ENCODE data around the gene GALK2.

Gene GALK2

GRCh38 chr15:49265911-49266310, 95.9 kb downstream of the GALK2 start:
- no peak overlapping the region for H3K4me3 ChIP-seq (ENCODE audit: low read depth, low read length)
- no peak for DNase-seq (ENCODE audit: low read depth)

- H3K4me3 ChIP-seq (ENCODE audit: low read depth, low read length): no peak overlapping the region
- no peak for DNase-seq (ENCODE audit: low read depth)
These were observed 100.7 kb downstream of the GALK2 start for GRCh38 chr15:49270541-49271421.

DNA sequence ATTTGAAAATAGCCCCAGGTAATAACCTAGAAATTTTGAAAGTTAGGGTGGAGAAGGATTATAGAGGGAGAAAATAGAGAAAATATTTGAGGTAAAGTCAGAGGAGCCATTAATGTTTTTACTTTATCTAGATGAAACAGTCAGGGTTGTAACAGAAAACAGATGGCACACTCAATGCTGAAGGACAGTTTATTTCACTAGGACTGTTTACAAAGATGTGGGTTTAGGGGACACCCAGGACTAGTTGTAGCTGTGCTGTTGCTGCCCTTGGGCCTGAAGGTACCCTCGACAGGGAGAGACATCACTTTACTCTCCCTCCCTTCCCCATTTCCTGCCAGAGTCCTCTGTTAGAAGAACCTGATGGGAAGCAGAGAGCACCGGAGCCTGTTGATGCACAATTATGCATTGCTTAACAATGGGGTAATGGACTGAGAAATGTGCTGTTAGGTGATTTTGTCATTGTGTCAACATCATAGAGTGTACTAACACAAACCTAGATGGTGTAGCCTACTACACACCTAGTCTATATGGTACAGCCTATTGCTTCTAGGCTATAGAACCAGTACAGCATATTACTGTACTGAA, 103.8 kb downstream of the GALK2 start:
- no peak for DNase-seq (ENCODE audit: low read depth)
- H3K4me3 ChIP-seq (ENCODE audit: low read depth, low read length): no peak overlapping the region

GRCh38 chr15:49278751-49279150, 108.7 kb downstream of the GALK2 start:
- DNase-seq (ENCODE audit: low read depth): no peak
- H3K4me3 ChIP-seq (ENCODE audit: low read depth, low read length): no peak overlapping the region

DNA sequence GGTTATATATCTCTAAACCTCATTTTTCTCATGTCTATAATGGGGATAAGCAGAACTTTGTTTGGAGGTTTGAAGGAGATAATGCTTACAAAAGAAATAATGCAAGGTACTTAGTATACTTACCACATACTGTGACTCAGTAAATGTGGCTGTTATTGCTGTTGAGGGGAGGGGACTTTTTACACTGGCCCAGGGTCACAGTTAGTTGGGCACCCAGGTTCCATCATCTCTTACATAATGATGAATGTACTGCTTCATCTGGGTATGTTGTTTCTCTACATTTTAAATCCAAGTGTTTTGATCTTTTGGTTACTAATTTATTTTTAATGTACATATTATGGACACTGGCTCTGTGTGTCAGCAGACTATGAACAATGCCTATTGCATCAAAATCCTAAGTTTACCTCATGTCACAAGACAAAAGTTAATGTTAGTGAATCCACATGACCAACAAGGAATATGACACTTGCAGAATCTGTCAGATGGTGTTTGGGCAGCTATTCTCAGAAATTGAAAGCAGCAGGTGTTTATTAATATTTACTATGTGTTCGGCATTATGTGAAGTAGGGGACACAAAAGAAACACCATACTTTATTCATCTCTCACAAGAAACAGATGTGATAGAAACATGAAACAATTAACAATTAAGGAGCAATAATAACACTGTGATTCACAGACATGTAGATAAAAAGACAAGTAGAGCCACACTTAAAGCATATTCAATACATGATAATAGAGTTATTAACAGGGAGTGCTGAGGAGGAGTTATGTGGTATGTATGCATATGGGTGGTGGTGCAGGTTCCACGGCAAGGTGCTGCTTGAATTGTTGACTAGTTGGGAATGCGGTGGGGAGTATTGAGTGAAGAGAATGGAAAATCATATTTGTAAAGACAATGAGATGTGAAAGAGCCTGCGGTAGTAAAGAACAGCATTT, 109.7 kb downstream of the GALK2 start:
- no peak overlapping the region for H3K4me3 ChIP-seq (ENCODE audit: low read depth, low read length)
- DNase-seq (ENCODE audit: low read depth): peak; percentile 8

DNA sequence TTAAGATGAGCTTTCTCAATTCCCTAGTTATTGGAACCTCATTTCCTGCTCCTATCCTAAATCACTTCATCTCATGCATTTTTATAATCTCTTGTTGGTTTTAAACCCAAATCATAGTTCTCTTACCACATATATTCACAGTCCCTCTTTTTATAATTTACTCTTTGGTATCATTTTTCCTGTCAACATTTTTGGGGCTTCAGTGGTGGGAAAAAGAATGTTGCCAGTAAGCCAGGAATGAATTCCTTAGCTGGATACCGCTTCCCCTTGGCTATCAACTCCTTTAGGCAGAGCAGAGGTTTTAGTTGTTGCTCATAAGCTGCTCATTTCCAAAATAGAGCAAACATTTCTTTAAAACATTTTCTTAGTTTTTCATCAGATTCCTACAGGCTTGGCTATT, 112.3 kb downstream of the GALK2 start:
- H3K4me3 ChIP-seq (ENCODE audit: low read depth, low read length): no peak overlapping the region
- DNase-seq (ENCODE audit: low read depth): peak; percentile 41

DNA sequence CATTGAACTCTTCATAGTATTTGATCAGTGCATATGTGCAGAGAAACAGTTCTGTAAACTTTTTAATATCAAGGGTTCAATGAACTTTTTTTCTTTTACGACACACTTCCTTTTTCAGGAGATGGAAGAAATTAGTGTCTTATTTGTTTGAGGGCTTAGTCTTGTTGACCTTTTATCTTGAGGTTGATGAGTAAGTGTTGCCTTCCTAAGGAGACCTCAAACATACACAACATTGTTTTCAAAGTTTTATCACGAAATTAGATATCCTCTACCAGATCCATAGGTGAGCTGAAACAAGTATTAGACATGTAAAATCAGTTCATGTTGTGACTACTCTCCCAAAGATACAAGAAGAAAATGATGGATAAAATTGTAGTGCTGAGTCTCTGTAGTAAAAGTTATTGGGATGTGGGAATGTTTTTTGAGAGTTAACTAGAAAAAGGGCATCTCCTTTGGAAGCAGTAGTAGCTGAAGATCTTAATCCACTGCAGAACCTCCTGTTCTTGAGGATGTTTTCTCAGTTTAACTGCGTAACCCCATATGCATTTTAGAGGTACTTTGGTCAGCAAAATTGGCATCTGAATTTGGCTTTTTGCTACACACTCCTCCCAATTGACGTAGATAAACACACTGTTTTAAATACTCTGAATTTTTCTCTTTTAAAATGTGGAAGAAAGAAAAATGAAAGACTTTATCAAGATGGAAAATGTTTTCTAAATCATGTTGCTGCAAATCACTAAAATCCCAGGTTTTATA, 116.8 kb downstream of the GALK2 start:
- H3K4me3 ChIP-seq (ENCODE audit: low read depth, low read length): no peak overlapping the region
- DNase-seq (ENCODE audit: low read depth): no peak

DNA sequence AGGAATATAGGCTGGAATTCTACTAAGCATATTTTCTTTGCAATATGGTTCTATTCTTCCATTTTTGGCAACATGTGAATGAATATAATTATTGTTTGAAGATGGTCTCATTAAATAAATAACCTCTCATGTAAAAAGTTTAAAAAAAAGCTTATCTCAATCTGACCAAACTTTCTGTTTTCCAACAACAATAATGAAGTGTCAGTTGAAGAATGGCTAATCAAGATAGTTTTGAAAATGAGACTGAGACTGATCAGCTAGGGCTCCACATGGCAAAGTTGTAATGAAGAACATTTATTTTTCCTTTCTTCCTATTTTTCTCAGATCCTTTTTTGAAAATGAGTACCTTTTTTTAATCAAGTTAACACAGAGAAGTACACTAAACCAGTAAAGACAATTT, 117.4 kb downstream of the GALK2 start:
- H3K4me3 ChIP-seq (ENCODE audit: low read depth, low read length): no peak overlapping the region

DNA sequence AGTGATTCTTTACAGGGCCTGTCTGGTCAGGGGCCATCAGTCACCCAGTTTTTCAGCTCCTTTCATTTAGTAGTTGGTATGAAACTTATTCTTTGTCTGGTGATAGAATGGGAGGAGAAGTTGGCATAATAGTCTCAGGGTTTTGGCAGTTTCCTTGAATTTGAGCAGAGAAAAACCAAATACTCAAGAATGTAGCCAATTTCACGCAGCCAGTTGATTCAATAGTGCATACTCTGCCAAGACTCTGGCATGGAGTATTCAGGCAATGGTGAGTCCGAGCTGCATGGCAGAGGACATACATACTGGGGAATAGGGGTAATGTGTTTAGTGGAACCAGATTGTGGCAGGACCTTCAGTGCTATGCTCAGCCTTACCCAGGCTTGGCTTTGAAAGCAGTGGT, 118.3 kb downstream of the GALK2 start:
- no peak overlapping the region for H3K4me3 ChIP-seq (ENCODE audit: low read depth, low read length)
- DNase-seq (ENCODE audit: low read depth): no peak

More for the DNA sequence above, 117.4 kb downstream of the GALK2 start:
- DNase-seq (ENCODE audit: low read depth): no peak

DNA sequence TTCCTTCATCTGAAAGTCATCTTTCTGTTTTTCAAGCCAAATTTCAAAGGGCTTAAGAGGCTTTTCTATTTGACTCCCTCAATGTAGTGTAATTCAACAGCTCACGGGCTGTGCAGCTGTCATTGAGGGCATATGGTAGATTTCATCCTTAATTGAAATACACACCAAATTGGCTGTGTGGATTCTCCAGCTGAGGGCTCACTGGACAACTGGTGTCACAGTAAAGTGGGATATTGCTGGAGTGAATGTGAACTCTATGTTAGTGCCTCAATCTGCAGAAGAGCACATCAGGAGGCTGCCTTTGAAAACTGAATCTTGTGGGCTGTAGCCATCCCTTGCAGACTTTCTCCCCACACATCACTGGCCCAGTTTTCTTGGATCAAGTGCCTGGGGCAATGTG, 120.1 kb downstream of the GALK2 start:
- no peak for DNase-seq (ENCODE audit: low read depth)
- no peak overlapping the region for H3K4me3 ChIP-seq (ENCODE audit: low read depth, low read length)

- H3K4me3 ChIP-seq (ENCODE audit: low read depth, low read length): no peak overlapping the region
- DNase-seq (ENCODE audit: low read depth): no peak
These were observed 123.9 kb downstream of the GALK2 start for GRCh38 chr15:49293941-49294340.

DNA sequence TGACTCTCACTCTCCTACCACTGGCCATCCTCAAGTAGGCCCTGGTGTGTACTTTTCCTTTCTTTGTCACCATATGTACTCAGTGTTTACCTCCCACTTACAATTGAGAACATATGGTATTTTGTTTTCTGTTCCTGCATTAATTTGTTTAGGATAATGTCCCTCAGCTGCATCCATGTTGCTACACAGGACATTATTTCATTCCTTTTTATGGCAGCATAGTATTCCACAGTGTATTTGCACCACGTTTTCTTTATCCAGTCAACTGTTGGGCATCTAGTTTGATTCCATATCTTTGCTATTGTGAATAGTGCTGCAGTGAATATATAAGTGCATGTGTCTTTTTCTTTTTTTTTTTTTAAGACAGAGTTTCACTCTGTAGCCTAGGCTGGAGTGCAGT, 126.2 kb downstream of the GALK2 start:
- no peak overlapping the region for H3K4me3 ChIP-seq (ENCODE audit: low read depth, low read length)
- DNase-seq (ENCODE audit: low read depth): no peak

DNA sequence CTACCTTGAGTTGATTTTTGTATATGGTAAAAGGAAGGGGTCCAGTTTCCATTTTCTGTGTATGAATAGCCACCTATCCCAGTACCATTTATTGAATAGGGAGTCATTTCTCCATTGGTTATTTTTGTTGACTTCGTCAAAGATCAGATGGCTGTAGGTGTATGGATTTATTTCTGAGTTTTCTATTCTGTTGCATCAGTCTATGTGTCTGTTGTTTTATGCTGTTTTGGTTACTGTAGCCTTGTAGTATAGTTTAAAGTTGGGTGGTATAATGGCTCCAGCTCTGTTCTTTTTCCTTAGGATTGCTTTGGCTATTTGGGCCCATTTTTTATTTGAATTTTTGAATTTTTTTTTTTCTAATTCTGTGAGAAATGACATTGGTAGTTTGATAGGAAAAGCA, 127.5 kb downstream of the GALK2 start:
- DNase-seq (ENCODE audit: low read depth): no peak
- no peak overlapping the region for H3K4me3 ChIP-seq (ENCODE audit: low read depth, low read length)

DNA sequence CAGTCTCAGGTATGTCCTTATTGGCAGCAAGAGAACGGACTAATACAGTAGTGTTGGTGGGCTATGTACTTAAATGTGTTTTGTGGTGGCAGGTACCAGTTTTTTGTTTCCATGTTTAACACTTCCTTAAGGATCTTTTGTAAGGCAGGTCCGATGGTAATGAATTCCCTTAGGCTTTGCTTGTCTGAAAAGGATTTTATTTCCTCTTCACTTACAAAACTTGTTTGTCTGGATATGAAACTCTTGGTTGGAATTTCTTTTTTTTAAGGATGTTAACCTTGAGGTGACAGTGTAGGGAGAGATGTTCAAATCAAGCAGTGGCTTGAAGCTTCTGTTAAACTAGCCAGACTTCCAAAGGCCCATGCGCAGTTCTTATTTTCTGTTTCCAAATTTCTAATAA, 130.8 kb downstream of the GALK2 start:
- no peak for DNase-seq (ENCODE audit: low read depth)
- H3K4me3 ChIP-seq (ENCODE audit: low read depth, low read length): no peak overlapping the region

DNA sequence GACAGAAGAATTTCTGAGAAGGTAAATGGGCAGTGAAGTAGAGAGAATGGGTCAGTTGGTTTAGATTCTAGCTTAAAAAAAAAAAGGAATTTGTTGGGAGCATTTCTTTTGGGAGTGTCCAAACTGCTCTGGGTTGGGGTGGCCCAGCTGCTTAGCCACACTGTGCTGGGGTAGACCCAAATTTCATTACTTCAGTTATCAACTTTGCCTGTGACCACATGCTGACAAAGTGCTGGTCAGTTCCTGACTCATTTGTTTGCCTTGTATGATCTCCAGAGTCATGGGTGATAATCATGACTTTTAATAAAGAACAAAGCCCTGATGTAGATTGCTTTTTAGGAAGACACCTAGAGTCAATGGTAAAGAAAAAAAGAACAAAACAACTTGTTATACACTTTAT, 131.5 kb downstream of the GALK2 start:
- no peak overlapping the region for H3K4me3 ChIP-seq (ENCODE audit: low read depth, low read length)
- DNase-seq (ENCODE audit: low read depth): no peak

DNA sequence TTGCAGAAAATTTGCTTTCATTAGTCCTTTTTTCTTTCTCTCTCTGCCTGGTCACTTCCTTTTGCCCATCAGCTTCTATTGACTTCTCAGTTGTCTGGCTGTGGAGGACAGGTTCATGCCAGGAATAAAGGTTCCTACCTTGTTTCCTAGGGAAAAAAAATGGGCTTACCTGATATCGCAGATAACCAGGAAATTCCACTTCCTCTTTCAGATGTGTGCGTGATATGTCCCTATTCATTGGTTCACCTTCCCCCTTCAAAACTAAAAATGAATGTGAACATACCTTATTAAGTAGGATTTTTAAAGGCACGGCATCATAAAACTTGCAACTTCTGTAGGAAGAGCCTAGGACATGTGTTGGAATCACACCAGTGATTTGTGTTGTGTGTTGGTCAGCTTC, 133.0 kb downstream of the GALK2 start:
- no peak for DNase-seq (ENCODE audit: low read depth)

DNA sequence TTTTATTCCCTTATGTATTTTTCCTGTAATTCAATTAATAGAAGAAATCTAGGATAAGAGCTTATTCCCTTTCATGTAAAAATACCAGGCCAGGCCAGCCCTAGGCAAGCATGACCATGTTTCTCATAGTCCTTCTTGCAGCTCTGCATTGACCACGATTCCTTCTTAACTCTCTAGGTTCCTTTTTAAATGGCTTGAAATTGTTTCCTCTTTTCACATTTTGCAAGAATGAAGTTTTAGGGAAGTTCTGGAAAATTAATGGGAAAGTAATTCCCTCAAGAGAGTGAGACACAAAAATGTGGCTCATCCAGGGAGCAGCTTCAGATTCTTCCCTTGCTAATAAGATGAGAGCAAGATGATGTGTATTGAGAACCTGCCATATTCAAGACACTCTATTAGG, 136.5 kb downstream of the GALK2 start:
- no peak for DNase-seq (ENCODE audit: low read depth)
- no peak overlapping the region for H3K4me3 ChIP-seq (ENCODE audit: low read depth, low read length)

More for the DNA sequence above, 133.0 kb downstream of the GALK2 start:
- no peak overlapping the region for H3K4me3 ChIP-seq (ENCODE audit: low read depth, low read length)

DNA sequence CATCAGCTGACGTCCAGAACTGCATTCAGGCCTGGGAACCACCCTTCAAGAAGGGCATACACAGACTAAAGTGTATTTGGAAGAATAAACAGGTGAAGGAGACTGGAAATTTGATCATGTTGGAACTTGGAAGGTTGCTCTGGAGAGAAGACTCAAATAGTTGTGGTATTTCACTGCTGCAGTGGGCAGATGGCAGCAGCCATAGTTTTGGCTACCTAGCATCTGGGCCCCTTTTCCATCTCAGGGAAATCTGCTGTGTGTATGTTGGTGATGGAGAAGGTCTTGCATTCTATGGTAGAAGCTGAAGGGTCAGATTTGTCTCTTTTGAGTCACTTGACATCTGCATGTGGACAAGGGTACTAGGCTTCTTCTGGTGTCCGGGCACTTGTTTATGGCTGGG, 138.6 kb downstream of the GALK2 start:
- DNase-seq (ENCODE audit: low read depth): no peak
- no peak overlapping the region for H3K4me3 ChIP-seq (ENCODE audit: low read depth, low read length)

GRCh38 chr15:49309889-49310288, 139.8 kb downstream of the GALK2 start:
- no peak overlapping the region for H3K4me3 ChIP-seq (ENCODE audit: low read depth, low read length)
- DNase-seq (ENCODE audit: low read depth): no peak

All from skeletal muscle cell (primary cell).